GM13976 (cell line): ENCODE results near the gene FXR1.
"Not testable (repeated sequence)": the region's sequence is repeated elsewhere in the genome, so short reads cannot be mapped to it uniquely, and the experiment has no call there.

Experiments
- DNase-seq: peaks from one replicate; pipeline ENCODE4 v3.0.0; 2012; ENCODE audit warnings: low spot score
- CTCF ChIP-seq: IDR thresholded peaks from 2 replicates; pipeline ENCODE4 v1.5.1; 2012; ENCODE audit warnings: borderline replicate concordance, mild to moderate bottlenecking; ENCODE audit not compliant: insufficient read depth; ENCODE audit errors: extremely low read depth, missing control alignments, control extremely low read depth
- in situ Hi-C: fragments of 300-500 bp; cut with MboI; formaldehyde crosslinking; loops from one replicate; pipeline ENCODE4 v1.12.0; 2022; ENCODE audit warnings: low sequenced_read_pairs, mixed read lengths, inconsistent platforms; ENCODE audit not compliant: unreplicated experiment

FXR1 gene

GRCh38 chr3:180996415-180996932 is 84.0 kb downstream of the FXR1 start:
- no peak for TF ChIP-seq CTCF
- in situ Hi-C loops: no loop called here

GRCh38 chr3:181002331-181002730 is 89.9 kb downstream of the FXR1 start:
- in situ Hi-C loops, DNase-seq: not testable (repeated sequence)

More at GRCh38 chr3:180996415-180996932, 84.0 kb downstream of the FXR1 start:
- no peak for DNase-seq

GRCh38 chr3:181003469-181003868 is 91.0 kb downstream of the FXR1 start:
- DNase-seq, in situ Hi-C loops: not testable (repeated sequence)

GRCh38 chr3:181006541-181006940 is 94.1 kb downstream of the FXR1 start:
- DNase-seq: no peak
- no peak for TF ChIP-seq CTCF
- in situ Hi-C loops: no loop called here

GRCh38 chr3:181007262-181007661 is 94.8 kb downstream of the FXR1 start:
- in situ Hi-C loops: no loop called here
- TF ChIP-seq CTCF: no peak
- DNase-seq: no peak

- in situ Hi-C loops: no loop called here
Observed at GRCh38 chr3:181008796-181009195, 96.3 kb downstream of the FXR1 start.

GRCh38 chr3:181009225-181009624 is 96.8 kb downstream of the FXR1 start:
- DNase-seq: no peak
- in situ Hi-C loops: no loop called here
- TF ChIP-seq CTCF: no peak

More at GRCh38 chr3:181008796-181009195, 96.3 kb downstream of the FXR1 start:
- no peak for TF ChIP-seq CTCF
- no peak for DNase-seq

GRCh38 chr3:181017690-181018089 is 105.2 kb downstream of the FXR1 start:
- TF ChIP-seq CTCF: no peak
- no peak for DNase-seq
- in situ Hi-C loops: no loop called here
